K562 (cell line): Measurements from ENCODE around the gene NRCAM. TPM values are rescaled to one million over a fixed set of nuclear protein-coding genes. Genes with fewer than 3 reads are reported as not detected.

ENCODE experiments used
- ATF3 ChIP-seq, 2 experiments: fragments of 450-650 bp in 1 of 2; sonication (generic) in 1 of 2; formaldehyde crosslinking in 1 of 2; IDR thresholded peaks in 1 of 2; conservative IDR thresholded peaks in 1 of 2; 2 replicates each; pipeline versions ENCODE4 v1.6.1 to v1.8.1; 2016 to 2023; ENCODE audit warnings: mild to moderate bottlenecking in 2 of 2, moderate library complexity in 2 of 2, inconsistent platforms in 1 of 2, missing genetic modification reagents in 1 of 2
- ATF7 ChIP-seq: fragments of 450-650 bp; IDR thresholded peaks from 2 replicates; pipeline ENCODE4 v1.7.1; 2014; ENCODE audit warnings: mild to moderate bottlenecking, moderate library complexity
- CBFA2T3 ChIP-seq: fragments of 450-650 bp; IDR thresholded peaks from 2 replicates; pipeline ENCODE4 v1.6.1; 2017
- CHAMP1 ChIP-seq: fragments of 450-650 bp; IDR thresholded peaks from 2 replicates; pipeline ENCODE4 v1.6.1; 2016; ENCODE audit warnings: mild to moderate bottlenecking
- KDM1A ChIP-seq, 2 experiments: fragments of 450-650 bp; IDR thresholded peaks; 2 replicates each; pipeline ENCODE4 v1.6.1; 2016; ENCODE audit warnings: mild to moderate bottlenecking in 2 of 2
- LEF1 ChIP-seq: fragments of 450-650 bp; IDR thresholded peaks from 2 replicates; pipeline ENCODE4 v1.6.1; 2016; ENCODE audit warnings: mild to moderate bottlenecking
- MEF2A ChIP-seq: IDR thresholded peaks from 2 replicates; pipeline ENCODE4 v1.6.1; 2011; ENCODE audit warnings: low read depth, mild to moderate bottlenecking, low read length, moderate library complexity; ENCODE audit not compliant: control insufficient read depth
- RCOR1 ChIP-seq, 2 experiments: IDR thresholded peaks; 2 replicates each; pipeline ENCODE4 v1.6.1; 2012; ENCODE audit warnings: low read depth in 2 of 2, low read length in 2 of 2, borderline replicate concordance in 1 of 2, improper control_type of control experiment in 1 of 2
- SIN3B ChIP-seq: fragments of 450-650 bp; IDR thresholded peaks from 2 replicates; pipeline ENCODE4 v1.6.1; 2017; ENCODE audit warnings: low read depth, mild to moderate bottlenecking, moderate library complexity
- SMARCE1 ChIP-seq: fragments of 450-650 bp; IDR thresholded peaks from 2 replicates; pipeline ENCODE4 v1.7.1; 2016; ENCODE audit warnings: mild to moderate bottlenecking
- STAT5B ChIP-seq: fragments of 250-450 bp; sonication (Bioruptor Pico); IDR thresholded peaks from 2 replicates; pipeline ENCODE4 v1.8.0; 2021; ENCODE audit warnings: mild to moderate bottlenecking, inconsistent platforms
- ZBTB11 ChIP-seq, 3 experiments: fragments of 200-800 bp in 1 of 3; fragments of 250-450 bp in 1 of 3; fragments of 450-650 bp in 1 of 3; sonication (Bioruptor Pico) in 1 of 3; sonication (Bioruptor generic) in 1 of 3; formaldehyde crosslinking in 1 of 3; IDR thresholded peaks; 2 replicates each; pipeline versions ENCODE4 v1.6.1 to v1.8.0; 2016 to 2022; ENCODE audit warnings: mild to moderate bottlenecking in 2 of 3, missing genetic modification characterization in 2 of 3, missing compliant biosample characterization in 1 of 3, moderate library complexity in 1 of 3
- ZHX1 ChIP-seq: fragments of 150-350 bp; conservative IDR thresholded peaks from 2 replicates; pipeline ENCODE4 v1.6.1; 2014; ENCODE audit warnings: low read length
- ZNF639 ChIP-seq, 2 experiments: fragments of 200-800 bp in 1 of 2; sonication (Bioruptor generic) in 1 of 2; sonication (generic) in 1 of 2; formaldehyde crosslinking in 1 of 2; IDR thresholded peaks in 1 of 2; conservative IDR thresholded peaks in 1 of 2; 2 replicates each; pipeline versions ENCODE4 v1.5.0 to v1.6.1; 2016 to 2020; ENCODE audit warnings: missing compliant biosample characterization in 1 of 2, missing genetic modification characterization in 1 of 2, missing genetic modification reagents in 1 of 2
- polyA plus RNA-seq, 8 experiments: library from polyadenylated mRNA; depleted of rRNA in 4 of 8; stranded (reverse) in 5 of 8; unstranded in 3 of 8; fragments of >200 nt; fragmentation: Nextera tagmentation in 2 of 8; fragmentation: Illumina TruSeq in 1 of 8; extraction: Ambion mirVana in 2 of 8; extraction: Trizol in 1 of 8; gene quantifications; 2 replicates each; pipeline versions ENCODE4 v1.2.1 to v1.2.3, GENCODE V29; 2011 to 2014; ENCODE audit warnings: inconsistent platforms in 1 of 8, missing spikeins in 1 of 8
- total RNA-seq, 7 experiments: library from RNA; depleted of rRNA in 6 of 7; stranded (reverse); fragments of >200 nt in 6 of 7; fragmentation: Illumina TruSeq in 2 of 7; extraction: Trizol in 2 of 7; gene quantifications; 2 replicates each; pipeline versions ENCODE4 v1.2.1 to v1.2.3, GENCODE V29; 2011 to 2021; ENCODE audit warnings: low replicate concordance in 1 of 7

NRCAM gene
- total and polyA plus RNA-seq, 9 of the 15 experiments (the other 6 are each of a cell fraction or from before 2014, with no cell fraction given) = 0.03 to 0.54 (median 0.12) TPM; not detected in 1

- TF ChIP-seq ZHX1 = no peak
- peak; percentile 52; the same call in 1 of the 2 replicates for TF ChIP-seq LEF1
- TF ChIP-seq MEF2A = peak; percentile 74; the same call in 1 of the 2 replicates
- peak; percentile 62 for TF ChIP-seq ATF7
- peak; percentile 64 for TF ChIP-seq CBFA2T3
- TF ChIP-seq ZNF639 (CRISPR knock-in tag; conservative IDR thresholded peaks at IDR 0.05 in 1 of 2, IDR thresholded peaks at IDR 0.05 in 1 of 2) = peak in 1 of 2 experiments; percentile 46; a peak in 2 of 4 replicates
- TF ChIP-seq RCOR1 (IDR thresholded peaks at IDR 0.05; ENCODE audit: borderline replicate concordance in 1 of 2, low read depth in 2 of 2, low read length in 2 of 2) = peak in 1 of 2 experiments; percentile 69; a peak in 1 of 4 replicates
- peak; percentile 43 to 54; a peak in 2 of 4 replicates for TF ChIP-seq KDM1A (IDR thresholded peaks at IDR 0.05)
- TF ChIP-seq CHAMP1 = 0 out of 2 replicates have a peak, but pooled peaks have one; percentile 46
- TF ChIP-seq ZBTB11 (CRISPR knock-in tag; IDR thresholded peaks at IDR 0.05) = 0 out of 6 replicates have a peak, but pooled peaks of 1 of the 3 experiments have one; percentile 19
- peak; percentile 84 for TF ChIP-seq SMARCE1
- TF ChIP-seq ATF3 (IDR thresholded peaks at IDR 0.05) = peak; percentile 70
- no peak for TF ChIP-seq ATF3 (CRISPR knock-in tag; conservative IDR thresholded peaks at IDR 0.05)
- TF ChIP-seq SIN3B = no peak
- no peak for TF ChIP-seq STAT5B (CRISPR knock-in tag)
Observed at GRCh38 chr7:108236681-108237415, 219.4 kb downstream of the NRCAM start (continued).
